Fibroblast of pulmonary artery (primary cell): Measurements from ENCODE around the gene PSEN1.

Experiments used
- DNase-seq: peaks from one replicate; pipeline ENCODE4 v3.0.0-alpha.2; 2010; ENCODE audit warnings: low read depth
- H3K4me3 ChIP-seq: replicated peaks from 2 replicates; pipeline ENCODE4 v1.5.1; 2011; ENCODE audit warnings: low read depth, mild to moderate bottlenecking, control low read depth, low read length, moderate library complexity
- TF ChIP-seq, protein P1 (sequence below): IDR thresholded peaks from 2 replicates; pipeline ENCODE4 v1.5.1; 2011; ENCODE audit warnings: mild to moderate bottlenecking, control low read depth, low read length, inconsistent platforms; ENCODE audit errors: missing control alignments

Gene PSEN1

DNA sequence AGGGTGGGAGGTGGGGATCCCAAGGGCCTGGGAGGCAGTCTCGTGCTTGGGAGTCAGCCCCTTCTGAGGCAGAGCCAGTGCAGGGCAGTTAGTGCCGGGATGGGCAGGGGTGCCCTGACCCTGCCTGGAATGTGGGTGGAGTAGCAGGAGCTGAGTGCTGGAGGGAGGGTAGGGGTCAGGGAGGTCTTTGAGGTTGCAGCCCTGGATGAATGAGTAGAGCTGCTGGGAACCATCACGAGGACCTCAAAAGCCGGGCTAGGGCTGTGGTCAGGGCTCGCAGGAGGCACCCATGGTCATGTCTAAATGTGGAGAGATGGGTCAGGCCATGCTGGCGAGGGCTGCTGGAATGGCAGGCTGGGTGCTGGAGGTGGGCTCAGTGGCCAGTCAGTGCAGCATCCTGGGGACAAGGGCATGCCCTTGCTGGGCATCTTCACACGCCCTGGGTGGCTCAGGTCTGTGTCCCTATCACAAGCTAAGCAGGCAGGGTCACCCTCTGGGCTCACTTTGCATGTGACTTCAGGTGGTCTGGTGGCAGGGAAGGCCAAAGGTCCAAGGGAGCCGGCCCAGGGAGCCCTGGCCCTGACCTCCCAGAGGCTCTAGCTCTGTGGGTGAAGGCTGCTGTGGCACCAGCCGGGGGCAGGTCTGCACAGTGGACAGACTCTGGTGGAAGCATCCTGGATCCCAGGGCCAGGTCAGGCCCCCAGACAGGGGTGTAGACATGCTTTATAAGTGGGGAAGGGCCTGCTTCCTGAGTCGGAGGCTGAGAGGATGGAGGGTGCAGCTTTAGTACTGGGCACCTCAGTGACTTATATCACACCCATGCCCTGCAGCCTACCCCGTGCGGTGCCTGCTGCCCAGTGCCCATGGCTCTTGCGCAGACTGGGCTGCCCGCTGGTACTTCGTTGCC lies 125.5 kb downstream of the PSEN1 start:
- no peak for DNase-seq
- TF ChIP-seq, protein P1, sequence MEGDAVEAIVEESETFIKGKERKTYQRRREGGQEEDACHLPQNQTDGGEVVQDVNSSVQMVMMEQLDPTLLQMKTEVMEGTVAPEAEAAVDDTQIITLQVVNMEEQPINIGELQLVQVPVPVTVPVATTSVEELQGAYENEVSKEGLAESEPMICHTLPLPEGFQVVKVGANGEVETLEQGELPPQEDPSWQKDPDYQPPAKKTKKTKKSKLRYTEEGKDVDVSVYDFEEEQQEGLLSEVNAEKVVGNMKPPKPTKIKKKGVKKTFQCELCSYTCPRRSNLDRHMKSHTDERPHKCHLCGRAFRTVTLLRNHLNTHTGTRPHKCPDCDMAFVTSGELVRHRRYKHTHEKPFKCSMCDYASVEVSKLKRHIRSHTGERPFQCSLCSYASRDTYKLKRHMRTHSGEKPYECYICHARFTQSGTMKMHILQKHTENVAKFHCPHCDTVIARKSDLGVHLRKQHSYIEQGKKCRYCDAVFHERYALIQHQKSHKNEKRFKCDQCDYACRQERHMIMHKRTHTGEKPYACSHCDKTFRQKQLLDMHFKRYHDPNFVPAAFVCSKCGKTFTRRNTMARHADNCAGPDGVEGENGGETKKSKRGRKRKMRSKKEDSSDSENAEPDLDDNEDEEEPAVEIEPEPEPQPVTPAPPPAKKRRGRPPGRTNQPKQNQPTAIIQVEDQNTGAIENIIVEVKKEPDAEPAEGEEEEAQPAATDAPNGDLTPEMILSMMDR, result no peak
- H3K4me3 ChIP-seq, result no peak overlapping the region

DNA sequence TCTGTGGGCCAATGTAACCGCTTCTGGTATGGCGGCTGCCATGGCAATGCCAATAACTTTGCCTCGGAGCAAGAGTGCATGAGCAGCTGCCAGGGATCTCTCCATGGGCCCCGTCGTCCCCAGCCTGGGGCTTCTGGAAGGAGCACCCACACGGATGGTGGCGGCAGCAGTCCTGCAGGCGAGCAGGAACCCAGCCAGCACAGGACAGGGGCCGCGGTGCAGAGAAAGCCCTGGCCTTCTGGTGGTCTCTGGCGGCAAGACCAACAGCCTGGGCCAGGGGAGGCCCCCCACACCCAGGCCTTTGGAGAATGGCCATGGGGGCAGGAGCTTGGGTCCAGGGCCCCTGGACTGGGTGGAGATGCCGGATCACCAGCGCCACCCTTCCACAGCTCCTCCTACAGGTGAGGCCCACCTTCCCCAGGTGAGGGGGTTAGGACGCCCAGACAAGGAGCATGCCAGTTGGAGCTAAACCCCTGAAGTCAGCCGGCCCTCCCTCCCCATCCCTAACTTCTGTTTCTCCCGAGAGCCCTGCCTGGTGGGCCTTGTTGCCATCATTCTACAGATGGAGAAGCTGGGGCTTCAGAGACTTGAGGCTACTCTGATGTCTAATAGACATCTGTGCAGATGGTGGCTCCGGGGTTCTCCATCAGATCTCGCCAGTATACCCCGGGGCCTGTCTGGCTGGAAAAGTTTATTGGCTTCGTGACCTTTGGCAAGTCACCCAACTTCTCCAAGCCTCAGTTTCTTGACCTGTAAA lies 126.3 kb downstream of the PSEN1 start:
- H3K4me3 ChIP-seq, result no peak overlapping the region

DNA sequence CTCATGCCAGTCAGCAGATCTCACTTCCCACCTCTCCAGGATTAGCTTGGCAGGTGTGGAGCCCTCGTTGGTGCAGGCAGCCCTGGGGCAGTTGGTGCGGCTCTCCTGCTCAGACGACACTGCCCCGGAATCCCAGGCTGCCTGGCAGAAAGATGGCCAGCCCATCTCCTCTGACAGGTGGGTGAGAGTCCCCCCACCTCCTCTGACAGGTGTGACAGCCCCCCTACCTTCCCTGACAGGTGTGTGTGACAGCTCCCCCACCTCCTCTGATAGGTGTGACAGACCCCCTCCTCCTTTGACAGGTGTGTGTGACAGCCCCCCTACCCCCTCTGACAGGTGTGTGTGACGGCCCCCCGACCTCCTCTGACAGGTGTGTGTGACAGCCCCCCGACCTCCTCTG lies 127.3 kb downstream of the PSEN1 start:
- H3K4me3 ChIP-seq, result no peak overlapping the region
- TF ChIP-seq, protein P1, result no peak
- no peak for DNase-seq

More for the DNA sequence above, 126.3 kb downstream of the PSEN1 start:
- DNase-seq, result no peak
- TF ChIP-seq, protein P1, result no peak

GRCh38 chr14:73264080-73264884 lies 128.0 kb downstream of the PSEN1 start:
- H3K4me3 ChIP-seq, result no peak overlapping the region
- TF ChIP-seq, protein P1, result no peak
- DNase-seq, result no peak

GRCh38 chr14:73264885-73265720 lies 128.8 kb downstream of the PSEN1 start:
- DNase-seq, result no peak
- TF ChIP-seq, protein P1, result no peak
- H3K4me3 ChIP-seq, result no peak overlapping the region

DNA sequence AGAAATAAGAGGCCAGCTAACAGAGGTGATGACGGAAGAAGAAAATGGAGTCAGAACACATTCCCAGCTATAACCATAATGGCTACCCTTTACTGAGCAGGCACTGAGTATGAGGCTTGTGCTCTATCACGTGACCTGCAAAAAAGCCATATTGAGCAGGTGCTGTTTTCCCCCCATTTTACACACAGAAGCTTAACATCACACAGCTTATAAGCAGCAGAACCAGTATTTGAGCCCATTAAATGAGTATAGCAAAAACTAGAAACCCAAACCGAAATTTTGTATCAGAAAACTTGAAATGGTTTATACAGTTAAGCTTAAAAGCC lies 129.4 kb downstream of the PSEN1 start:
- no peak overlapping the region for H3K4me3 ChIP-seq
- TF ChIP-seq, protein P1, result no peak
- DNase-seq, result no peak
